DMS53 (cell line): Measurements from ENCODE around the gene DBF4B.
"Not testable (repeated sequence)": the region's sequence is repeated elsewhere in the genome, so short reads cannot be mapped to it uniquely, and the experiment has no call there.

Source experiments
- DNase-seq: peaks from one replicate; lab custom pipeline; 2025; lab: John Stamatoyannopoulos, UW

DBF4B gene

DNA sequence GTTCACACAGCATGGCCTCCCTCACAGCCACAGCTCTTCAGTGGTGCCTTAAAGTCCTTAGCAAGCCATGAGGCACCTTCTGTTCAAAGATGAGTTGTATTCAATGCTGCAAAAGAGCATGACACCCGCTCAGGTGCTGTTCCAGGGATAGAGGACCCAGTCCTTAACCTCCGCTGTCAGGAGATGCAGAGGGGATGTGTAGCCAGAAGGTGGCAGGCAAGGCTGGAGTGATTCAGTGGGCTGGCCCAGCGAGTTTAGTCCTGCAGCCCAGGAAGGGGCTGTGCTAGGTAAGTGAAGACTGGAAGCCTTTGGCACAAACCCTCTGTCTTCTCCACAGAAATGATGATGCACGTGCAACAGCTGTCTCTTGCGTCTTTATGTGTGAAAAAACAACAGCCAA is 25.3 kb downstream of the DBF4B start:
- DNase-seq: peak; percentile 45

DNA sequence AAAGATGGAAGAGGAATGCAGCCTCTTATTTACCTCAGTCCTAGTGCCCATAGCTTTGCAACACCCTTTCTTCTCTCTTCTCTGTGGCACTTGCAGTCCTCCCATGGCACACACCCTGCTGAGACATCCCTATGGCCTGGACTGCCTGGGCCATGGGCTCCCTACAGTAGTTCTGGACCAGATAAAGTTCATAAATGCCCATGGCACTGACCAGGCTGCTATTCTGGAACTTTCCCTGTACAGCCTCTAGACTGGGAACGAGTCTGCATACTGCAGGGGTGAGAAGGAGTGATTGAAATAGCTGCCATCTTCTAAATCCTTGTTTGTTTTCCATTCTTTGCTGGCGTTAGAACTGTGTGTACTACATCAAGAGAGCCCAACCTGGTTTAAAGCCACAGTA is 25.8 kb downstream of the DBF4B start:
- no peak for DNase-seq

DNA sequence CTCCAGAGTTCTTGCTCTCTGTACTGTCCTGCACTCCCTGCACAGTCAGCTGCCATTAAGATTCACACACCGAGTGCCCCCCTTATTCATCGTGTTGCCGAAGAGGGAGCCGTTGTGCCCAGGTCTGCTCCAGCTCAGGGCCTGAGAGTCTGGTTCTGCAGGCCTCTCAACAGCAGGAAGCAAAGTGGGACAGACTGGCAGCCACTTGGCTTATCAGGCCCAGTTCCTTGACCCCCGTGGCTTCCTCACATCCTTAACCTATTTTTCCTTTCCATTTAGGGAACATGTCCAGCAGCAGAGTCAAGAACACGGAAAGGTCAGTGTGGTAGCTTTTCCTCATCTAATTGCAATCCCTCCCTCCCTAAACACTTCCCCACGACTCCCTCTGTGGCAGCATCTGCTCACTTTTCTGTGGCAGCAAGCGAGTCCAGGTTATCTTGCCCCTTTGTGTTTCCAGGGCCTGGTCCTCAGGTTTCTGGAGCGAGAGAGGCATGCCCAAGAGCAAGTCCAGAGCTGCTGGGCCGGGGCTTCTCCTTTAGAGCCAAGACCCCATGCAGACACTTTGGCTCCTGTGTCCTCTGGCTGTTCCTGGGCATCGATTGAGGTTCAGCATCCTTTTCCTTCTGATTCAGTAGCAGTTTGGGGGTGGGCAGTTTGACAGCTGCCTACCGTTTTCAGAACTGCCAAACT is 28.2 kb downstream of the DBF4B start:
- no peak for DNase-seq

DNA sequence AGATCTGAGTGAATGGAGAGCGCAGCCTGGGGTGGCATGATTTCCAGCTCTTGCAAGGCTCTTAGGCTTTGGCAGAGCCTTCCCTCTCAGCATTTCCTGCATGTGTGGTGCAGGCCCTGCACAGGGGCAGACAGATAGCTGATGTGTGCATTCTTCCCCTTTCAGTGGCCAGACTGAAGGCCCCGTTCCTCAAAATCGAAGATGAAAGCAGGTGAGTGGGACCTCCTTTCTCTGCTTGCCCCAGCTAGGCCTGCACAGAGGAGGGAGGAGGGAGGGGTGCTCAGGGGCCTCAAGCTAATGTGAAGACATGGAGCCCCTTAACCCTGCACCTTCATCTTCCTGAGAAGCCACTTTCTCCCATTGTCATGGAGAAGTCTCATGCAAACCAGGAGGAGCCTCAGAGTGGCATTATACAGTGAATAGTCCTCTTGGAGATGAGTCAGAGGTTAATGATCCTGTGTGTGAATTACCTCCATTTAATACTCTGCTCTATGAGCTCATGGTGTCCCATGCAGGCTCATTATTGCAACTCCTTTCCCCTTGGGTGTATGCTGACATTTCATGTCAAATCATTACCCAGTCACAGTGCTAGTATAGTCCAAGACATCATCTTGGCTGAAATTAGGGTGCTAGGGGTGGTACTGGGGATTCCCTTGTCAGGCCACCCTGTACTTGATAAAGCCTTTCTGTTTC is 29.9 kb downstream of the DBF4B start:
- peak; percentile 22 for DNase-seq

DNA sequence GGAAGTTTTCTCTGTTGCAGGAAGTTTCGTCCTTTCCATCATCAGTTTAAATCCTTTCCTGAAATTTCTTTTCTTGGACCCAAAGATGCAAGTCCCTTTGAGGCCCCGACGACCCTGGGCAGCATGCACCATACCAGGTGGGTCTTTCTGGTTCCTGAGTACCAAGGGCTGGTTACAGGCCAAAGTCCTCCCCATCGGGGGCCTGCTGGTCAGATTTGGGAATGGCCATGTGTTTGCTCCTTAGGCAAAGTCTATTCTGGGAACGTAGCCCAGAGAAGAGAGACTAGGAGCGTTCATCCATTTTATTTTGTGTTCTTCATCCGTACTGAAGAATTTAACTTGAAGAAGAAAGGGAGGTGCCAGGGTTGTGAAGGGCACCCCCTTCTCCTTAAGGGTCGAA is 32.9 kb downstream of the DBF4B start:
- DNase-seq: no peak

DNA sequence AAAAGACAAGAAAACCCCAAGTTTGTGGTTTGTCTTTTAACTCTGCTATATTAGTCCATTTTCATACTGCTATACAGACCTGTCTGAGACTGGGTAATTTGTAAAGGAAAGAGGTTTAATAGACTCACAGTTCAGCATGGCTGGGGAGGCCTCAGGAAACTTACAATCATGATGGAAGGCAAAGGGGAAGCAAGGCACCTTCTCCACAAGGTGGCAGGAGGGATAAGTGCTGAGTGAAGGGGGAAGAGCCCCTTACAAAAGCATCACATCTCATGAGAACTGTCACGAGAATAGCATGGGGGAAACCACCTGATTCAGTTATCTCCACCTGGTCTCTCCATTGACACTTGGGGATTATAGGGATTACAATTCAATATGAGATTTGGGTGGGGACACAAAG is 36.8 kb downstream of the DBF4B start:
- DNase-seq: no peak

DNA sequence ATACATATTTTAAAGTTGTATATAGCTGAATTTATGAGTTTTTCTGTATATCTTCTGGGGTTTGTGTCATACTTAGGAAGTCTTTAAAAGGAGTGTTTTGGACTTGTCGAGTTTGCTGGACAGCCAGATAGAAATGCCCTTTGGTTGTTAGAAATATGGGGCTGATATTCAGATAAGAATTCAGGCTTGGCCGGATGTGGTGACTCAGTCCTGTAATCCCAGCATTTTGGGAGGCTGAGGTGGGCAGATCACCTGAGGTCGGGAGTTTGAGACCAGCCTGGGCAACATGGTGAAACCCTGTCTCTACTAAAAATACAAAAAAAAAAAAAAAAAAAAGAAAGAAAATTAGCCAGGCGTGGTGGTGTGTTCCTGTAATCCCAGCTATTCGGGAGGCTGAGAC is 37.3 kb downstream of the DBF4B start:
- not testable (repeated sequence) for DNase-seq

DNA sequence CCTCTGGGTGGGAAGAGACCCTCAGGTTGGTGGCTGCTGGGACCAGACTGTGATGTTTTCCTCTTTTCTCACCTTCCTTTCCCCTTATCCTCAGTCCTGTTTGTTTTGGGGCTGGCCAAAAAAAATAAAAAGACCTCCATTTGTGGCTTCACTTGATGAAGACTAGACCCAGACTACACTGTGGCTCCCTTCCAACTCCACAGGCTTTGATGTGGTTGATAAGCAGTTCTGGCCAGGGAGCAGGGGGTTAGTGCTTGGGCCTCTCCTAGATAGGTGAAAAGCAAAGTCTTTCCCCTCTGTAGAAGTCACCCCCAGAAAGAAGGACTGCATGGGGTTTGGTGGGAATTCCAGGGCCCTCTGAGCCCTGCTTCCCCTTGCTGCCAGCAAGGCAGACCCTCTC is 39.1 kb downstream of the DBF4B start:
- no peak for DNase-seq

DNA sequence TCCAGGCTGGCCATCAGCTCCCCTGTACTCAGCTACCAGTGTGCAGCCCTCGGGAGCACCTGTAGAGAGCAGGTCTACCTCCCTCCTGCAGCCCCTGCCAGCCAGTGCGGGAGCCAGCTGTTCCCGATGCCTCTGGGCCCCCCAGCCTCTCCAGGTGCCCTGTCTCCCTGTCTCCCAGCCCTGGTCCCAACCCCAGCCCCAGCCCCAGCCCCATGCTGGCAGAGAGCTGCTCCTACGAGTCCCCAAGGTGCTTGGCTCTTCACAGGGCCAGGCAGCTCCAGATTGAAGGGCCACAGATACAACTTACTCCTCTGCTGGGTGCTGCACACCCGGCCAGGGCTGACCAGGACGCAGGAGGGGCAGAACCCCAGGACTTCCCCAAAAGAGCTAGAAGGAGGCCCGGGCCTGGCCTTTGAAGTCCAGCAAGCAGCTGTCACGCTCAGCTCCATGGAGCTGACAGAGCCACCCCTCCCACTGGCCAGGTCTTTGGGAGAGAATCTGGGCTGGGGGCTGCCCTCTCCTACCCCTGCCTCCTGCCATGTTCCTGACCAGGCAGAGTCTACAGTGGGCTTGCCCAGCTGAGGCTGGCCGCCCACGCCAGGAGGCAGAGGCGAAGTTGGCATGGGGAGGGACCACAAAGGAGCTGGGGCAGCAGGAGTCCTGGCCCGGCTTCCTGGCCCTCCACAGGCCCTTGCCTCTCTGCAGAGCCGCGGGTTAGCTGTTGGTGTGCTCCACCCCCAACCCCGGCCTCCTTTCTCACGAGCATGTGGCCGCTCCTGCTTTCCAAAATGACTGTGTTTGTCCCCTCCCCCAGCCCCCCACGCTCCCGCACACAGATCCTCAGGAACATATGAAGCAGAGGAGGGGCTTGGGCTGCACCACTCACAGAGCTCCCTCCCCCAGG is 40.9 kb downstream of the DBF4B start:
- no peak for DNase-seq

DNA sequence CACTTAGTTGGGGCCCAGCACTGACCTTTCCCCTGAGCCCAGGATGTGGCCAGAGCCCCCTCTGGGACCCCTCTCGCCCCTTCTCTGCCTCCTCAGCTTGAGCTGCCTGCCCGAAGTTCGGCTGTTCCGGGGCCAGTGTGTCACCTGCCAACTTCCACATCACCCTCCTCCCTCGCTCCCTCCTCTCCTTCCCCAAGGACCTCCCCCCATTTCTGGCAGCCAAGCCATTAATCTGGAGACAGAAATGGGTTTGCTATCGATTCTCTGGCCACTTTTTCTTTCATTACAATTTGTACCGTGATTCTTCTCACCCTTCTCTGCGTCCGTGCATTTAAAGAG is 41.5 kb downstream of the DBF4B start:
- DNase-seq: no peak

DNA sequence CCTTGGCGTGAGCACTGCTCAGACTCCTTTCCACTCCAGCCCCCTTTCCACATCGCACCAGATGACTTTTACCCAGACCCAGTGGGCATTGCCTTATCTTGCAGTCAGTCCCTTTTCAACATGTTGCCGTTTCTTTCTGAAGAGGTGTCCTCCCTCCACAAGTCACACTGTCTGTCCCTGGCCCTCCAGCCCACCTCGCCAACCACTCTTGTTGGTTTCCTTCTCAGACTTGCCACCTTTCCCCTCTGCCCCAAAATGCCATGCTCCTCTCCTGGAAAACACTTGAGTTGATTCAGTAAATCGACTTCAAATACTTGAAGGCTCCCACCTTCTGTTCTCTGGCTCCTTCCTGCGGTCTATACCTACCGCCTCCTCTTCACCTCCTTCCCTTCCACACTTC is 42.9 kb downstream of the DBF4B start:
- DNase-seq: no peak

DNA sequence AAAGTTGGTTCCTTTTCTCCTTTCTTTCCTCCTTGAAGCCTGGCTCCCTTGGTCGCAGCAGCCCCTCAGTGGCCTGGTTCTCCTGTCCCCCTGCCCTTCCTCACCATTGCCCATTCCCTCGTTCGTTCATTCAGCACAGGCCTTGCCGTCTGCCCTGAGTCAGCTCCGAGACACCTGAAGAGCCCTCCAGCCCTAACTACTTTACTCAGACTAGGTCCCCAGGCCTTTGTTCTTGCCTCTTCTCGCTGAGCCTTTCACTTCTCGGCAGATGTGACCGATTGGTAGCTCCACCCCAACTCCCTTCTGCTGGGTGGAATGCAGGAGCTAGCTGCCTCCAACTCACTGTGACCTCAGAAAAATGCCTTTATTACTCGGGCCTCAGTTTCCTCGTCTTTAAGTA is 43.3 kb downstream of the DBF4B start:
- no peak for DNase-seq

DNA sequence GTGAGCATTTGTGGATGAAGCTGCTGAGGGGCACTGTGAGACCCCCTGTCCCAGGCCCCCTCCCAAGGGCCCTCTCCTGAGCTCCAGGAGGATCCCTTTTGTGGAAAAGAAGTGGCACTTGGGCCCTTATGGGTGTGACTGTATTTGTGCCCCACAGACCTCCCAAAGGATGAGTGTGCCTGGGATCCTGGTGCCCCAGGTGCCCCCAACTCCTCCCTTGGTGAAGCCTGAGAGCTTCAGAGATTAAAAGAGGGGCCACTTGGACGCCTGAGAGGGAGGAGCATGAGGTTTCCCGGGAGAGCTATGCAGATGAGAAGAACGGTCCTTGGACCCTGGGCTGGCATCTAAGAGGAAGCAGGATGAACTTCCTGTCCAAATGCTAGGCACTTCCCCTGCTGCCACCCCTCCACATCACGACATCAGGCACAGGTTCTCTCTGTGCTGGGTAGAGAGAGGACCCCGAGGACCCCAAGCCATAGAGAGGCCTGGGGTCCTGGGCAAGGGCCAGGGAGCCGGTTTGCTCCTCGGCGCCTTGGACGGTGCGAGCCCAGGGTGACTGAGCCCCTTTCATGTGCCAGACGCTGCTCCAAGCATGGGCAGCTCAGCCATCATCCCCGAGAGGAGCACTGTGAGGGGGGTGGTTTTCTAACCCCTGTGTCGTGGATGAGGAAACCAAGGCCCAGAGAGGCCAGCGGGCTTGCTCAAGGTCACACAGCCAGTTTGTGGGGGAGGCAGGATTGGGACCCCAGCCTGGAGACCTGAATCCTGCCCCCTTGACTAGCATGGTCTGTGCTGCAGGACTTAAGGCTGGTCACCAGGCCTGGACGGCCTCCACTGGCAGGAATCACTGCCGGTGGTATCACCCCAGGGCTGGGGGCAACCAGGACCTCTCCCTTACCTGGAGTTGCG is 44.7 kb downstream of the DBF4B start:
- DNase-seq: no peak

DNA sequence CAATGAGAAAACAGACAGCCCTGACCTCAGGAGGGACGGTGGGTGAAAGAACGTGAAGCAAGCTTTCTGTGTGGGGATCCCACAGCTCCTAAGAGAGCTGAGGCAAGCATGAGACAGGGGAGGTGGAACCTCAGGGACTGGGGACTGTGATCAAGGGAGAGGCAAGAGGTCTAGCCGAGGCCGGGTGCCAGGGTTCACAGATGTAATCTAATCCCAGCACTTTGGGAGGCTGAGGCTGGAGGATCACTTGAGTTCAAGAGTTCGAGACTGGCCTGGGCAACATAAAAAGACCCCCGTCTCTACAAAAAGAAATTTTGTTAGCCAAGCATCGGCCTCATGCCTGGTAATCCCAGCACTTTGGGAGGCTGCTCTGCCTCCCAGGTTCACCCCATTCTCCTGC is 45.8 kb downstream of the DBF4B start:
- peak; percentile 35 for DNase-seq

DNA sequence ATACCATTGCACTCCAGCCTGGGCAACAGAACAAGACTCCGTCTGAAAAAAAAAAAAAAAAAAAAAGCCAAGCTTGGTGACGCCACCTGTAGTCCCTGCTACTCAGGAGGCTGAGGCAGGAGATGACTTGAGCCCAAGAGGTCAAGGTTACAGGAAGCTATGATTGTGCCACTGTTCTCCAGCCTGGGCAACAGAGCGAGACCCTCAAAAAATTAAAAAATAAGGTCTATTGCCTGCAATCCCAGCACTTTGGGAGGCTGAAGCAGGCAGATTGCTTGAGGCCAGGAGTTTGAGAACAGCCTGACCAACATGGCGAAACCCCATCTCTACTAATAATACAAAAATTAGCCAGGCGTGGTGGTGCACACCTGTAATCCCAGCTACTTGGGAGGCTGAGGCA is 46.7 kb downstream of the DBF4B start:
- DNase-seq: not testable (repeated sequence)

DNA sequence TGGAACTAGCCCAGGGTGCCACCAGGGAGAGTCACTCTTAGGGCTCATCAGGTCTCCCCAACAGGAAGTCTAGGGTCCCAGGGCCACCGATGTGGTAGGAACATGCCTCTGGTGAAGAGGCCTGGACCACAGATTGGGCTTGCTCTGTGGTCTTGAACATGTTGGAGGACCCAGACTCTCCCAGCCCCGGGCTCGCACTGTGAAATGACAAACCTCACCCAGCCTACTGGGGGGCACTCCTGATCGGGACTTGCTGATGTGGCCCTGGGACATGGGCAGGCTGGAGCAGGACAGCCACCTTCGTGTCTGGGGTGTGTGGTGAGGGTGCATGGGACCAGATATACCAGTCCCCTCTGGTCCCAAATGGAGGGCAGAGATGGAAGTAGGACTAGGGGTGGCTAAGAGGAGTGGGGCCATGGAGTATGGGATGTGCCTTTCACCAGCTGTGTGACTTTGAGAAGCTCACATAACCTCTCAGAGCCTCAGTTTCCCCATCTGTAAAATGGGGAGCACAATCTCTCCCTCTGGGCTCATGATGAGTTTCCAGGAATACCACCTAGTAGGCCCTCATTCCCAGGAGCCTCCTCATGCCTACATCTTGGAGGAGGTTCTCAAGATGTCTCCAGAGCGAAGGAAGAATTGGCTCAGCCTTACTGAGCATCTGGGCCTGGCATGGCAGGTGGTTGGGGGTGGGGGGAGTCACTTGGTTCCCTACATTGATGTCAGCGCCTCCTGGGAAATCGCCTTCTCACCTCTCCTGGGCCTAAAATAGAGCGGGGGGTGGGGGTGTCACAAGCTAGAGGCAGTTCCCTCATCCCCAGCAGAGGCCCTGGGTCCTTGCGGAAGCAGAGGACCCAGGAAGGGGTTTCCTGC is 48.8 kb downstream of the DBF4B start:
- DNase-seq: peak; percentile 33

DNA sequence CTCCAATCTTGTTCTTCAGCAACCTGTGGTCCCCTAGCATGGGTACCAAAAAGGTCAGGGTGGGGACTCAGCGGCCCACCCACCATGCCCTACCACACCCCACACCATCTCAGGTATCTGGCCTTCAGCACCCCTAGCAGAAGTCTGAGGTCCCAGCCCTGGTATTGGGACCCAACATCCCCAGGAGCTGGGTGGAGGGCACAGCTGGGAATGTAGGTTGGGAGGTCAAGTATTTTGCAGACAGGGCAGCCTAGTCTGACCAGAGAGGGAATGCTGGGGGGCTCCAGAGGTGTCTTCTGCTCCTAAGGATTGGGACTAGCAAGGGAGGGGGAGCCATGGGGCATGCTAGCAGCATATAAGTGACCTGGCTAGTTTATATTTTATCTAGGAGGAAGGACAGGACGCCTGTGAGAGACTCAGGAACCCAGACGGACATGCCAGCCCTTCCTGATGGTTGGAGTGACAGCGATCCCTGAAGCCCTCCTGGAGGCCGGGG is 49.5 kb downstream of the DBF4B start:
- no peak for DNase-seq

DNA sequence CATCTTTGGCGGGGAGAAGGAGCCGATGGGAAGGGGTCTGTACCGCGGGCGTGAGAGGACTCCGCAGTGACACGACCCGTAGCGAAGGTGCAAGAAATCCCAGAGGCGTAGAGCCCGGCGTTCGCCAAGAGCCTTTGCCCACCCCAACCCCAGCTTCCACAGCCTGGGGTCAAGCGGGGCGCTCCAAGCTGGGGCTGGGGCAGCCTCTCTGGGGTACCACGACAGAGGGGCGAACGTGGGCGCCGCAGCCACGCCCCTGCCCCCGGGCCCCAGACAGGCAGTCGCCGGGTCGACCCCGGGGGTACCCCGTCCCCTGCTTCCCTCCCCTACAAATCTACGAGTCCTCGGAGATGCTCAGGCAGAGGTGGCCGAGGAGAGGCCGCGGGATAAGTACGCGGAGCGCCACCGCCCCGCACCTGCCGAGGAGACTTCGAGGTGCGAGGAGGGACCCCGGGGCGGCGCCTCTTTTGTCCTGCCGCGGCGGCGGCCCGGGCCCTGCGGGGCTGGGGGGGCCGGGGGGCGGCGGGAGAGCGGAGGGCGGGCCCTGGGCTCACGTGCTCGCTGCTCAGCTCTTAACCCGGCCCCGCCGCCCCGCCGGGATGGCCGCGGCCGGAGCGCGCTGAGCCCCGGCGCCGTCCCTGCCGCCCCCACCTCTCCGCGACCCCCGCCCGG is 50.1 kb downstream of the DBF4B start, which contains the start of gene ADAM11:
ADAM11 (plus strand) TSS at position 575 of the 672 bp plus-strand sequence. CDS start 212 bp downstream, outside the sequence.
- DNase-seq: peak; percentile 58

DNA sequence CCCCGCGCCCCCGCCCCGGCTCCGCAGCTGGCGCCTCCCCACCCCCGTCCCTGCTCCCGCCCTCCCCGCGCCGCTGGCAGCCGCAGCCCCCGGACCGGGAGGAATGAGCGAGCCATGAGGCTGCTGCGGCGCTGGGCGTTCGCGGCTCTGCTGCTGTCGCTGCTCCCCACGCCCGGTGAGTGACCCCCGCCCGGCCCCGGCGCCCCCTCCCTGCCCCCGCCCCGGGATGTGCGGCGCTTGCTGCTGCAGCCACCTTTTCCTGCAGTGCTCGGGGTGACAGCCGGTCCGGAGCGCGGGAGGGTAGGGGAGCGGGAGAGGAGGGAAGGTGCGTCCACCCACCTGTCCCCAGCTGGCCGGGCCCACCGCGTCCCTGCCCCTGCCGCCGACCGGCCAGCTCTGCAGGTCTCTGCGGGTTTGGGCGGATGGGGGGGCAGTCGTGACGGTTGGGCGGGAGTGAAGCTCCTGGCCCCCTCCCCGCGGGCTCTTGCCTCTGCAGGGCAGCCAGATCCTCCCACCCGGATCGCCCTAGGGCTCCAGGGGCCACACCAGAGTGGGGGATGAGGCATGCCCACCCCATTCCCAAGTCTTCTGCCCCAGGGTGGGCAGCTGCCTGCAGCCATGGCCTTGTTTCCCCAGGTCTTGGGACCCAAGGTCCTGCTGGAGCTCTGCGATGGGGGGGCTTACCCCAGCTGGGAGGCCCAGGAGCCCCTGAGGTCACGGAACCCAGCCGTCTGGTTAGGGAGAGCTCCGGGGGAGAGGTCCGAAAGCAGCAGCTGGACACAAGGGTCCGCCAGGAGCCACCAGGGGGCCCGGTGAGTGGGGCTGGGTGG is 50.8 kb downstream of the DBF4B start:
- peak; percentile 55 for DNase-seq
